DMS79 treated with DMSO at 0.1 percent for 48 hours (cell line): ENCODE results near the gene CD69.

Experiments
- DNase-seq: peaks from one replicate; lab custom pipeline; 2025; lab: John Stamatoyannopoulos, UW

Gene CD69

DNA sequence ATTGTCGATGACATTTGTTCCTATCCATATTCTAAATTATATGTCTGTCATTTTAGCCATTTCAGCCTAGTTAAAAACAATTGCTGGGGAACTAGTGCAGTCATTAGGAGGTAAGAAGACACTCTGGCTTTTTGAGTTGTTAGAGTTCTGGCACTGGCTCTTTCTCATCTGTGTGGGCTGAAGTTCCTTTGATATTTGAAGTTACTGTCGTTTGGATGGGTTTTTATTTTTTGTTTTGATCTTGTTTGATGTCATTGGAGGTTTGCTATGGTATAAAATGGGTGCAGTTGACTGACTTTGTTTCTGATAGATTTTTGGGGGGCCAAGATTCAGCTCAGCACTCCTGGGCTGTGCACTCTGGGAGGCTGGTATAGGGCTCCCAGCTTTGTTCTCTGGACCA lies 20.7 kb upstream of the CD69 start:
- DNase-seq = no peak

DNA sequence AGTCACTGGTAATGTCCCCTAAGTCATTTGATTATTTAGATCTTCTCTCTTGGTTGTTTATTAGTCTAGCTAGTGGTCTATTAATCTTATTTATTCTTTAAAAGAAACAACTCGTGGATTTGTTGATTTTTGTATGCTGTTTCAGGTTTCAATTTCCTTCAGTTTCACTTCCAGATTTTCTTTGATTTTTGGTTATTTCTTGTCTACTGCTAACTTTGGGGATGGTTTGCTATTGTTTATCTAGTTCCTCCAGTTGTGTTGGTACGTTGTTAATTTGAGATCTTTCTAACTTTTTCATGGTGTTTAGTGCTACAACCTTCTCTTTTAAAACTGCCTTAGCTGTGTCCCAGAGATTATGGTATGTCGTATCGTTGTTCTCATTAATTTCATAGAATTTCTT lies 18.5 kb upstream of the CD69 start:
- no peak for DNase-seq

DNA sequence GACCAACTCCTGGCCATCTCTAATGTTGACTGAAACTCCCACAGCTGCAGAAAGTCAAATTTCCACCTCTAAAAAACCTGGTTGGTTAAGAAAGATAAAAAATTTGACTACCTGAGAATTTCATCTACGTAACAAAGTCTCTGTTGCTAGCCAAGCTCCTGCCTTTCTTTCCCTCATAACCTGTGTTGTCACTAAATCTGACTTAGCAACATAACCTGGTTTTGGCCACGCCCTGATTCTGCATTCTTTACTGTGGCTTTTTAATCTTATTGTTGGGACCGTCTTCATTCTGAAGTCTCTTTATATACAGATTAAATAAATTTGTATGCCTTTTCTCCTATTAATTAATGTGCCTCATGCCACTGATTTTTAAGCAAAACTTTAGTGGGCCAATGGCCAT lies 16.1 kb upstream of the CD69 start:
- no peak for DNase-seq

DNA sequence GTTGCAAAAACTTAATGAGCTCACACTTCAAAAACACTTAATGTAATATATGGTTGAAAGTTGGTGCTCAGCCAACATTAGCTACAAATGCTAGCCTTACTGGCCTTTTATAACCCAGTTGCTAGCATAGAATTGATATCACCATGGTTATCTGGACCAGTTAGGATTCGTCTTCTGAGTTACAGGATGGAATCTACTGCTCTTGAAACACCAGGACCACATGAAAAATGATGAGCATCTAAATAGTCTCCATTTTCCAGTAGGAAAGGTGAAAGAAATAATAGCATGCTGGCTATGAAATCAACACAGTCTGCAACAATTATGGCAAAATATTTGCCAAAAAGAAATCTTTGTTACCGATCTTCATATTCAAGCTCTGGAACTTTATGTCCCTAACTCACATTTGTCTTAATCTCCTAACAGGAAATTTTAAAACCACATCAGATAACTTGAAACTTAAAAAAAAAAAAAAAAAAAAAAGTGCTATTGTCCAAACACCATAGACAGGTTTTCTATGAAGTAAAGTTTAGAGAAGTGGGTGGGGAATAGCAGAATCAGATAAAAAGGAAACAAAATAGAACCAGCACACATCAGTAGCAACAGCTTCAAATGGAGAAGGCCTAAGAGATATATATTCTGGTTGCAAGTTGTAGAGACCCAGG lies 12.6 kb upstream of the CD69 start:
- DNase-seq = no peak

DNA sequence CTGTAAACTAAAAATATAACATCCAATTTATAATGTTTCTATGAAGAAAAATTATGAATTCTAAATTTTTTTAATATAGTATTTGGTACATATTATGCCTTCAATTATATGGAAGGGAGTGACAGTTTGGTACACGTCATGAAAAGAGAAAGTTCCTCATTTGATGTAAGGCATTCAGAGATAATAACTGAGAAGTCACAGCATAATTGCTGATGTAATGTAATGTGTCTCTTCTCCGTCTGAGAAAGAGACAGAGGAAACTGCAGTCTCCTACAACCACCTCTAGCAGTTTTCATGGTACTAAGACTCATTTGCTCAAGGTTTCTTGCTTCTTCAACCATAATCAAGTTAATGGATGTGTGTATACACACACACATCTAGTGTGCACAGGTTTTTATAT lies 2.3 kb upstream of the CD69 start:
- DNase-seq = no peak

DNA sequence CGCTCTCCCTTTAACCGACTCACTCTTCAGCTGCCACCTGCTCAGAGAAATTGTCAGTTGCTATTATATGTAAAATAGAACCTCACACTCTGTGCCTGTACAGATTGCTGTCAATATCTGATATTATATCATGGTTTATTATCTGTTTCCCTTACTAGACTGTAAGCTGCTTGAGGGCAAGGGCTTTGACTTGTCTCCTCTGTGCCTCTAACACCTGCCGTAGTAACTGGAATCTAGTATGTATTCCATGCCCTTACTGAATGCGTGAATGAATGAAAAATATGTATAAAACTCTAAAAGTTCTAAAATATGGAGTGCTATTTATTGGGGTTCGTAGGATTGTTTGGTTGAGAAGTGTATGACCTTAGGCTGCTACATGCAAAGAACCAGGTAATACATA lies 1.7 kb upstream of the CD69 start:
- no peak for DNase-seq

DNA sequence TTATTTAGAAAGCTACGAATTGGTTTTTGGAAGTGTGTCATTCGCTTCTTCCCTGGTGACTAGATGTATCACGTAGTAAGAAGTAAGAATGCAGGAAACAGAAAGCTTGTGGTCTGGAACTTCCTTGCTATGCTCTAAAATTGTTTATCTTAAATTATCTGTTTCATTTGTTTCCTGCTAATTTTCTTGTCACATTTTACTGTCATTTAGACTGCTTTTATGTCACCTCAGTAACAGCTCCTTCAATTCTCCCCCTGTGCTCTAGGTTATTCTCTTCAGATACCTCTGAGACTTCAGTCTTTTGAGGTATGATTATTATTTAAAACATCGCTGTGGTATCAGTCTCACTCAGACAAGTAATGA lies 699 bp upstream of the CD69 start:
- no peak for DNase-seq

DNA sequence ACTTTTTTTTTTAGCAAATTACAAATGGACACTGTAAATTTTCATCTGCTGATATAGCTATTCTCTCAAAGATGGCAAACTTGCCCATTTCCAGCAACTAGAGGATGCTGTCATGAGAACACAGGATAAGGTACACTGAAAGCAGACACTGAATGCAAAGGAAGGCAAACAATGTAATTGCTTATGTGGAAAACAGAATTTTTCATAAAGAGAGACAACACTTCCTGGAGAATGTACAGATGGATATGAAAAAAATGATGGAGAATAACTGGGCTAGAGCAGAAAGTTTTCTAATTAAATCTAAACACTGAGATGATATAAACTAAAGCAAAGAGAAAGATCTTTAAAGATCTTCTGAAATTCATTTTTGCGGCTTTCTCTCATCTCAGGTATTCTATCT lies 581 bp downstream of the CD69 start:
- no peak for DNase-seq

DNA sequence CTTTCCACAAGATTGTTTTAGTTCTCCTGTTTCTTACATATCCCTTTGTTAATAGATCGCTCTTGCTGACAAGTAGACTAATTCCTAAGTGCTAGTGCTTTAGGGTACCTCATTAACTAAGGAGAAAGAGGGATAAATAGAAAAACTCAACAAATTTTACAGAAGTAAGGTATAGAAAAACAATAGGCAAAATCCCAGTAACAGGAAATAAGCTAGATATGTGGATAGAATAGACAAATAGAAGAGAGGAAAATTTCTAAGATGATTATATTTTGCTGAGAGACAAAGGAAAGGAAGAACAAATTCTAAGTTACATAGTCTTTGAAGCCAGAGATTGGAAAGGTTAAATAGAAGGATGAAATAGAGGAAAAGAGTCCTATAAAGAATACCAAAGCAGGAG lies 1.0 kb downstream of the CD69 start:
- DNase-seq = no peak

DNA sequence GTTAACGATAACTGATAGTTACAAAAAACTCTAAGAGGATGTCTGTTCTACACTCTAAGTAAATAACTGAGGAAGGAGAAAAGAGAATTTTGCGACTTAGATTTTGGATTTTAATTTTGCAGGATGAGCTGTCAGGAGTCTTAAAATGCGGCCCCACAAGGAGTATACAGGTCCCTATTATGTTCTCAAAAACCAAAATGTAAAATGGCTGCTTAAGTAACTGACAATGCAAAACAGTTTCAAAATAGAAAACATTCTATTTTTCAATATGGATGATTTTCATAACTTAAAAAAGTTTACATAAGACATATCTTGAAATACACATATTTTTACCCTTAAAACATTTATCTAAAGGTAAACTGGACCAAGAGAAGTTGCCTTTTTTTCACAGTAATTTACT lies 2.6 kb downstream of the CD69 start:
- no peak for DNase-seq

DNA sequence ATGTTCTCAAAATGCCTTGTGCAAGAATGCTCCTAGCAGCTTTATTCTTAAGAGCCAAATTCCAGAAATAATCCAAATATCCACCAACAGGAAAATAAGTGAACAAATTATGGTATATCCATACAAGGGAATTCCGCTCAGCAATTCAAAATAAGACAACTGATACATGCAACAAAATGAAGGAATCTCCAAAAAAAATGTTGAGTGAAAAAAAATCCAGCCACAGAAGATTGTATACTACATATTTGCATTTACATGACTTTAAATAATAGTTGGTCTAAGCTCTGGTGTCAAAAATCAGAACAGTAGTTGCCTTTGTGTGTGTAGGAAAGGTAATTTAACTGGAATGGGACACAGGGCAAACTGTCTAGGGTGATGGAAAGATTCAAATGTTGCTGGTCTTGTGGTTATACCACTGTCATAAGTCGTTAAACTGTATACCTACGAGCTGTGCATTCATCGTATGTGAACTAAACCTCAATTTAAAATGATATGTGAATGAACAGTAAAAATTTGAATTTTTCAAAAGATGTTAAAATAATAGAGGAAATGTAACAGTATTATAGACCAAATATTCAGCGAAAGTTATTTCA lies 3.2 kb downstream of the CD69 start:
- no peak for DNase-seq

DNA sequence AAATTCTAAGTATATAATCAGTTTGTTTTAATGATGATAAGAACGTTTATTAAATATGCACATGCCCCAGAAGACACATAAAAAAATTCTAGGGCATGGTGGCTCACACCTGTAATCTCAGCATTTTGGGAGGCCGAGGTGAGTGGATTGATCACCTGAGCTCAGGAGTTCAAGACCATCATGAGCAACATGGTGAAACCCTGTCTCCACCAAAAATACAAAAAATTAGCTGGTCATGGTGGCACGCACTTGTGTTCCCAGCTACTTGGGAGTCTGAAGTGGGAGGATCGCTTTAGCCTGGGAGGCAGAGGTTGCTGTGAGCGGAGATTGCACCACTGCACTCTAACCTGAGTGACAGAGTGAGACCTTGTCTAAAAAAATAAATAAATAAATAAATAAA lies 4.0 kb downstream of the CD69 start:
- no peak for DNase-seq

DNA sequence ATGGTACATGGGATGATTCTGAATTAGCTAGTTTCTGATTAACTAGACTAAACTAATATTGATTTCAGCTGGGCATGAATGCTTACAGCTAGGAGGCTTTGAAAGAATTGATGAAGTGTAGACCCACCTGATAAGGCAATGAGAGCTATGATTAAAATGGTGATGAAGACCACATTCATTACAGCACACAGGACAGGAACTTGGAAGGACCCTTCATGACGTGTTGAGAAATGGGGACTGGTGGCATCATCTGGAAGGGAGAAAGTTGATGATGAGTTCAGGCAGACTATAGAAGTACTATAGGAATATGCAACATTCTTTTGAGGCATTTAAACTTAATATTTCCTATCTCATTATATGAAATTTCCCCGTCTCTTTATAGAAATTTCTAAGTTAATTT lies 4.5 kb downstream of the CD69 start:
- DNase-seq = no peak

DNA sequence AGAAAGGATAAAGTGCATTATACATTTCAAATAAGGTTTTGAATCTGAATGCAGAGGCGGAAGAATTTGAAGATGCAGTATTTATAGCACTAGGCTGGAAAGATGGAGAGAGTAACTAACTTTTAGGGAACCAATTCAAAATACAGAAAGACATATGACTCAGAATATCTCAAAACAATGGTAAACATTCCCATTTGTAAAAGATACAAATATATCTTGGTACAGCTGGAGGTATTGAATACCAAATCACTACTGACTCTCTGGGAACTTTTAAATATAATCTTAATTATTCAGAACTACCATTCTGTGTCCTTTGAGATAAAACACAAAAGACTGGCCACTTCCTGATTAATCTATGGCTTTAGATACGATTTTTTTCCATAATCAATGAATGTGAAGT lies 5.1 kb downstream of the CD69 start:
- no peak for DNase-seq

DNA sequence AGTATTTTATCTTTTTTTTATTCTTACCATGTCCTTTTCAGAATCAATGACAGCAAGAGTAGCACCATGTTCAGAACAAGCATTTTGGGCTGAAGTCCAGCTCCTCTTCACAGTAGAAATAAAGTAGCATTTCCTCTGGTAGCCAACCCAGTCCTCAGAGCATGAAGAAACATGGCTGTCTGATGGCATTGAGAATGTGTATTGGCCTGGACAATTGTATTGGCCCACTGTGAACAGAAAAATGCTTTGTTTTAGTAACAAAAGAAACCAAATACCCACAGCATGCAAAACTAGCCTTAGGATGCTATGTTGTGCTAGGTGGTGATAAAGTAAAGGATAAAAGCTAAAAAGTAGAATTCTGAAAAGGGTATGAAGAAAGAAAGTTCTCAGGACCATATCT lies 5.7 kb downstream of the CD69 start:
- DNase-seq = no peak

DNA sequence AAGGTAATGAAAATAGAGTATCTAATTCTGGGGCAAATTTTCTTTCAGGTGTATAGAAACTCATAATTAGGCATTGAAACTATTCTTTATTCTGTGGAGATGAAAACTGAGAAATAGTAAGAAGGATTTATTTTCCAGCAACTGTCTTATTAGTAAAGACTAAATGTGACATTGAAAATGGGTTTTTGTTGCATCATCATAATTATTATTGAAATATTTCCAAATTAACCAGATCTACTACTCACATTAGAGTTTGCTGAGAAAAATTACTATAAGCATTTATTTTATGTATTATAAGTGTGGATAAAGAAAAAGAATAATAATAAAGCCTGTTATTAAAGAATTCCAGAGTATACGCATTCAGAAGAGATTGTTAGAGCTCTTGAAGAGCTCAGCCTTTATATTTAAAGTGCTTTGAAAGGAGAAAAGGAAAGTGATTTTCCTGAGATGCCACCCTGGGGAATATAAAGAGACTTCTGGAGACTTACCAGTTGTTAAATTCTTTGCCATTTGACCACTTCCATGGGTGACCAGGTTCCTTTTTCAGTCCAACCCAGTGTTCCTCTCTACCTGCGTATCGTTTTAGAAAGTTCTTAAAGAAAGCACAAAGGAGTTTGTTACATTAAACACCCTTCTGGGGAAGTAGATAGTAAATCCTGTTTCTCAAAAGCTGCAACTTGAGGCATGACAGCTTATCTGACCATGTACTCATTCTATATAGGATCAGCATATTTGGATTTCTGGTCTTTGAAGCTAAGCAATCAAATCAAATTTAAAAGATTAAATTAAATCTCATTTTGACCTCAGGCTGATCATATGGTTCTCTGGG lies 6.4 kb downstream of the CD69 start:
- no peak for DNase-seq

DNA sequence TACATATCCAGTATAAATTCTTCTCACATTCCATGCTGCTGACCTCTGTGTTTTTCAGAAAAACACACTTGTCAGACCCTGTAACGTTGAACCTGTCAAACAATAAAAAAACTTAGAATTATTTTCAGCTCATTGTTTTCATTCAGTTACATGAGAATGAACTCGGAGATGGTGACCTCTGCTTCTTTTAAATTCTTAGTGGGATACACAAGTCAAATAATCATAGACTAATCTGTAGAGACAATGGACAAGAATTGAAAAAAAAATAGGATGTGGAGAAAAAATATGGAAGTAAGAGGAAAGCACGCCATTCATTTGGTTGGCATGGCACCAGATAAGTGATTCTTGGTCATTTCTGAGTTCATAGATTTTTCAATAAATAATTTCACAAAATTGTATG lies 7.2 kb downstream of the CD69 start:
- no peak for DNase-seq

DNA sequence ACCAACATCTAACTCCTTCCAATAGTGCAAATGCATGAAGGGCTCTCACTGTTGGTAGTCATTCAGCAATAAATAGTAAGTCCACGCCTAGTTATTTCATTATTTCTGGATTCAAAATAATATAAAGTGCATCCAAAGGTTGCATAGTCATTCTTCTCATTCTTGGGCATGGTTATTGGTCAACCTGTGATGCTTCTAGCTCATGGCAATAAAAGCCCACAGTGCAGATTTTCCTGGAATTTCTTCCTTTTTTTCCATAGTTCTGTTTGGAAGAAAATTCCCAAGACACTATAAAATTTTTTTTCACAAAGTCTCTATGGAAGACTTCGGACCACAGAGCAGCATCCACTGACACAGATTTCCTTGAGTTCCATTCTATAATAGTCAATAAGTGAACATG lies 7.6 kb downstream of the CD69 start:
- no peak for DNase-seq

DNA sequence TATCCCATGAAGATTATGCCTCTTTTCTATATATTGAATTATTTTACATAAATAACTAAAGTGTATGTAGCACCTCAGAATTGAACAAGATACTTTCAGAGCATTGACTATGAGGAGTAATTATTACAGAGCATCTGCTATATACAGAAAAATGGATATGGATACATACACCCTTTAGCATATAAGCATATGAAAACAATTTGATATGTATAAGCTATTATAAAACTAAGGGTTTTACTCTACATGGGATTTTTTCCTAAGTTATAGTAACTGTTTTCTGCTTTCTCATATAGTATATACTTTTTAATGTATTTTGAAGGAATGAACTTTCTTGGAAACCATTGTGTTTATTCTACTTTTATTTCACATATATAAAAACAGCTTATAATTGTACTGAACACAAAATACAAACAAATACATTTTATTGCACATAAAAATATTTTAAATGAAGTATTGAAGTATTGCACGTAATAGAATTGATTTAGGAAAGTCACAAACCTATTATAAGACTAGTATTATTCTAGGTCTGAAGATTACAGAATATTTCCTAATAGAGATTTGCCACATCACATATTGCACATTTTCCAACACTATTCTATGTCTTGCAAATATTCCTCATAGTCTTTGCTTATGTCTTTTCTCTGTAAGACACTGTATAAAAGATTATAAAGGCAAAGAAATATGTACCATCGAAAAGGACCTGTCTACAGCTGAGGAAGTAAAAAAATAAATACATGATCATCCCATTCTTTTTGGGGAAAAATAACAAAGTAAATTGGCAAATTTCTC lies 8.4 kb downstream of the CD69 start:
- no peak for DNase-seq

DNA sequence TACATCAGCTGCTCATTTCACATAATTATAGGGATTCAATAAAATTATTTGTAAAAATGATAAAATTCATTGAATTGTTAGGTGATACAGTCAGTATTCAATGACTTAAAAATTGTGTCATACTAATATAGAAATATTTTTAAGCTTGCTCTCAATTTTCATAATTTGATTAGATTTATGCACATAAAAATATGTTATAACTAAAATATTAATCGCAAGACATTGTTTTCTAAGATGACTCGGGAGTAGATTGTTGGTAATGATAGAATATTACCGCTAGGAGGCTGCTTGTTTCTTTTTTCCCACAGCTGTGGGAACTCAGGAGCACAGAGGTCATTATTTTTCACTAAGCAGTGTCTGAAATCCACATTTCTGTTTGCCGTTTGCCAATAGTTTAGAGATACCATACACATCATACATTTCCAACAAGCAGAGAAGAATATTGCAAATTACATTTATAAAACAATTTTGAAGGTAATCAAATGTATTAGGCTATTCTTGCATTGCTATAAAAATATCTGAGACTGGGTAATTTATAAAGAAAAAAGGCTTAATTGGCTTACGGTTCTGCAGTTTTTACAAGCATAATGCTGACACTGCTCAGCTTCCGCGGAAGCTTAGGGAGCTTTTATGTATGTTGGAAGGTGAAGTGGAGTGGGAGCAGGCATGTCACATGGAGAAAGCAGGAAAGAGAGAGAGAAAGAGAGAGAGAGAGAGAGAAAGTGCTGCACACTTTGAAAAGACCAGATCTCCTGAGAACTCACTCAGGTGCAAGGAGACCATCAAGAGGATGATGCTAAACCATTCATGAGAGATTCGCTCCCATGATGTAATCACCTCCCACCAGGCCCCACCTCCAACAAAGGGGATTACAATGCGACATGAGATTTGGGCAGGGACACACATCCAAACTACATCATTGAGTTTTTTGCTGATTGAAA lies 9.2 kb downstream of the CD69 start:
- DNase-seq = no peak
